ENCODE measurements around the gene UNKL. TPM values are rescaled to one million over a fixed set of nuclear protein-coding genes. Genes with fewer than 3 reads are reported as not detected.
A peak's percentile ranks its signal among the peaks of the same experiment; 100 is the strongest.

UNKL gene
- total and polyA plus RNA-seq, 12 donors = 10.1 to 174 (median 33.3) TPM

DNA sequence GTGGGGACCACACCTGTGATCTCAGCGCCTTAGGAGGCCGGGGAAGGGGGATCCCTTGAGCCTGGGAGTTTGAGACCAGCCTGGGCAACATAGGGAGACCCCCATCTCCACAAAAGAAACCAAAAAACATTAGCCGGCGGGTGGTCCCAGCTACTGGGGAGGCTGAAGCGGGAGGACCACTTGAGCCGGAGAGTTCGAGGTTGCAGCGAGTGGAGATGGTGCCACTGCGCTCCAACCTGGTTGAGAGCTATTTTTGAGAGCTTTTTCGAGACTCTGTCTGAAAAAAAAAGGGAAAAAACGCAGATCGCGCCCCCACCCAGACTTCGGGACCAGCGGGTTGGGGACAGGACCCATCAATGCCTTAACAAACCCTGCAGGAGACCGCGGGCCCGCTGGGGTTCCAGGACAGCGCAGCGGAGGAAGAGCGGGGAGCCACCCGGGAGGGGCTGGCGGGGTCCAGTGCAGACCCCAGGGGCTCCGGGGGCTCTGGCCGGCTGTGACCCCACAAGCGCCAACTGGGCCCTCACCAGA is 81.8 kb downstream of the UNKL start:
- 4 to 7% (median 7%) methylated on average over 18 to 26 of the region's 26 CpGs for WGBS, 4 donors
- Histone ChIP-seq H3K9me3 (replicated peaks in 1 of 3) (no peaks in the 10 kb centered on the region), H3K4me1 (replicated peaks in 1 of 2) (peaks cover 10 to 32% of the 10 kb centered on the region in 2 donors), H3K27ac (peak overlapping the region in 1 of 5 donors; percentile 52), H3K4me3 (peak overlapping the region in 1 of 4 donors; percentile 70), H3K27me3 (peaks cover 9% of the 10 kb centered on the region), H3K36me3 (replicated peaks in 1 of 2) (no peaks in the 10 kb centered on the region)
- no peak for DNase-seq
- intact Hi-C loops (cut with DNase I) = no loop called here
- no peak for TF ChIP-seq POLR2A (IDR thresholded peaks at IDR 0.05)
- TF ChIP-seq, protein P1, sequence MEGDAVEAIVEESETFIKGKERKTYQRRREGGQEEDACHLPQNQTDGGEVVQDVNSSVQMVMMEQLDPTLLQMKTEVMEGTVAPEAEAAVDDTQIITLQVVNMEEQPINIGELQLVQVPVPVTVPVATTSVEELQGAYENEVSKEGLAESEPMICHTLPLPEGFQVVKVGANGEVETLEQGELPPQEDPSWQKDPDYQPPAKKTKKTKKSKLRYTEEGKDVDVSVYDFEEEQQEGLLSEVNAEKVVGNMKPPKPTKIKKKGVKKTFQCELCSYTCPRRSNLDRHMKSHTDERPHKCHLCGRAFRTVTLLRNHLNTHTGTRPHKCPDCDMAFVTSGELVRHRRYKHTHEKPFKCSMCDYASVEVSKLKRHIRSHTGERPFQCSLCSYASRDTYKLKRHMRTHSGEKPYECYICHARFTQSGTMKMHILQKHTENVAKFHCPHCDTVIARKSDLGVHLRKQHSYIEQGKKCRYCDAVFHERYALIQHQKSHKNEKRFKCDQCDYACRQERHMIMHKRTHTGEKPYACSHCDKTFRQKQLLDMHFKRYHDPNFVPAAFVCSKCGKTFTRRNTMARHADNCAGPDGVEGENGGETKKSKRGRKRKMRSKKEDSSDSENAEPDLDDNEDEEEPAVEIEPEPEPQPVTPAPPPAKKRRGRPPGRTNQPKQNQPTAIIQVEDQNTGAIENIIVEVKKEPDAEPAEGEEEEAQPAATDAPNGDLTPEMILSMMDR (IDR thresholded peaks at IDR 0.05) = no peak

DNA sequence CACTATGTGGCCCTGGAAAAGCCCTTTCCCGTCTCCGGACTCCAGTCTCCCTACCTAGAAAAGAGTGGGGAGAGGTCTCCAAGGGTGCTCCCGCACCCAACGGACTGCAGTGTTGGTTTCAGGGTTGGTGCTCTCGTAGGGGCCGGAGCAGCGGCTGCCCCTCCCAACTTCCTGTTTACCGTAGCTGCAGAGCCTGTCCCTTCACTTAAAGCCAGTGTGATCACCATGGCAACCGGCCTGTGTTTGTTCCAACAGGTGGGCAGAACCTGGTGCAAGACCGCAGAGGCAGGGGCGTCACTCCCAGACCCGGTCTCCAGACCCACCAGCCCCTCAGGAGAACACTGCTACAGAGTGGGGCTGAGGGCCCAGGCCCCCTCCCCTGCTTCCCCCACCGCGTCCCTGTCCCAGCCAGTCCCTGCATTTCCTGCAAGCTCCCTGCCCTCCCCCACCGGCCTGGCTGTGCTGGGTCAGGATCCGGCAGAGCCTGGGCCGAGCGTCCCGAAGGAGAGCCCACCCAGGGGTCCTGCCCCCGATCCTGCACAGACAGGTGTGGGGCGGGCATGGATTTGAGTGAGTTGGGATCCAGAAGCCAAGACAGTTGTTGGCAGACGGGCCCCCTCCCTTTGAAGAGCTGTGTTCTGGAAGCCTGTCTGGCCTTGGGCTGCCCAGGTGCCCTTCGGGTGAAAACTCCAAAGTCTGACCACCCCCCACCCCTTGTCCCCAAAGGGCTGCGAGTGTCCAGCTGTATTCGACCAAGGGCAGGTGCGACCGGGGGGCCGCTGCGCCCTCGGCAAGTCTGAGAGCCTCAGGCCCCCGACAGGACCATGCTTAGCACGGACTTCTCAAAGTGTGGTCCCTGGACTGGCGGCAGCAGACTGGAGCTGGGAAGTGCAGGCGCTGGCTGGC is 82.5 kb downstream of the UNKL start:
- Histone ChIP-seq H3K36me3 (replicated peaks in 1 of 2) (no peaks in the 10 kb centered on the region), H3K27ac (peak overlapping the region in 2 of 5 donors; percentile 39 to 52), H3K4me3 (peak overlapping the region in 1 of 4 donors; percentile 70), H3K27me3 (peaks cover 9% of the 10 kb centered on the region), H3K9me3 (replicated peaks in 1 of 3) (no peaks in the 10 kb centered on the region), H3K4me1 (replicated peaks in 1 of 2) (peaks cover 10 to 32% of the 10 kb centered on the region in 2 donors)
- TF ChIP-seq, protein P1 (IDR thresholded peaks at IDR 0.05) = no peak
- TF ChIP-seq POLR2A (IDR thresholded peaks at IDR 0.05) = no peak
- DNase-seq = peak in 5 of 7 donors; percentile 49 to 91 (median 52)
- intact Hi-C loops (cut with DNase I) = no loop called here
- 5 to 26% (median 7%) methylated on average over 8 to 34 of the region's 34 CpGs for WGBS, 4 donors

DNA sequence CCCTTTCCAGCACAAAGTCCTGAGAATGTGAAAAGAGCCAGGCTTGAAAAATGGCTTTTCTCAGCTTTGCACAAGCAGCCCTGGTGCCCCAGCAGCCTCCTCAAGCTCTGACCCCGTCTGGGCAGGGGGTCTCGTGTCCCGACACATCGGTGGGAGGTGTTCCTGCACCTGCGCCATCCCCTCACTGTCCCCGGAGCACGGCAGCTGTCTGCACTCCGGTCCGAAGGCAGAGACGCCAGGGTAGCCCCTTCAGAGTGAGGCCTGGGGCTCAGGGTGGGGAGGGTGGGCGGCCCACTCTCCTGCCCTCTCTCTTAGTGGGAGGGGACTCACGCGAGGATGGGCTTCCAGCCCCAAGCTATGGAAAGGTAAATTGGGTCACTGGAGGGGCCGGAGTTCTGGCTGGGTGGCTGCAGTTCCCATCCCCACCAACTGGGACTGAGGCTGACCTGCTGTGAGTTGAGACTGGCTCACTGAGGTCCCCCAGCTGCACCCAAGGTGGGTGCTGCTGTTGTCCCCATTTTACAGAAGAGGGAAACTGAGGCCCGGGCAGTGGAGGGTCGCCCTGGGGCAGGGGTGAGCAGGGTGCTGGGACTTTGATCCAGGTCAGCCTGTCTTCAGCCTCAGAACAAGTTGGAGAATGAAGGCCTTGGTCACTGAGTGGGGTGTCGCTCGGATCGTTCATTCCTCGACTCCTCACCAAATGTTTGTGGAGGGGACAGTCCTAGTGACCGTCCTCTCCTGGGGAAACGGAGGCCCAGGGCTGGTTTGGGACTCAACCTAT is 83.4 kb downstream of the UNKL start:
- DNase-seq = no peak
- TF ChIP-seq, protein P1 (IDR thresholded peaks at IDR 0.05) = peak in 1 of 6 experiments; percentile 18
- no peak for TF ChIP-seq POLR2A (IDR thresholded peaks at IDR 0.05)
- 47 to 56% (median 48%) methylated on average over 4 to 22 of the region's 22 CpGs for WGBS, 4 donors
- no peaks in the 10 kb centered on the region for H3K36me3 ChIP-seq (replicated peaks in 1 of 2)
- peaks cover 10 to 32% of the 10 kb centered on the region in 2 donors for H3K4me1 ChIP-seq (replicated peaks in 1 of 2)
- peak overlapping the region in 1 of 4 donors; percentile 70 for H3K4me3 ChIP-seq
- H3K27ac ChIP-seq = peak overlapping the region in 2 of 5 donors; percentile 5 to 52
- no peaks in the 10 kb centered on the region for H3K9me3 ChIP-seq (replicated peaks in 1 of 3)
- peaks cover 9% of the 10 kb centered on the region for H3K27me3 ChIP-seq
- intact Hi-C loops (cut with DNase I) = no loop called here
